K562 (cell line): ENCODE results near the gene FGFR4. TPM values are rescaled to one million over a fixed set of nuclear protein-coding genes. Genes with fewer than 3 reads are reported as not detected.

Source experiments
- BRD9 ChIP-seq: fragments of 450-650 bp; IDR thresholded peaks from 2 replicates; pipeline ENCODE4 v1.6.1; 2018; ENCODE audit warnings: low read depth; ENCODE audit not compliant: partially characterized antibody
- MECOM ChIP-seq: fragments of 250-450 bp; sonication (Bioruptor Pico); IDR thresholded peaks from 2 replicates; pipeline ENCODE4 v1.8.0; 2022; ENCODE audit warnings: inconsistent platforms
- PHF20 ChIP-seq: fragments of 450-650 bp; IDR thresholded peaks from 2 replicates; pipeline ENCODE4 v1.6.1; 2018; ENCODE audit not compliant: partially characterized antibody
- RBM34 ChIP-seq: fragments of 200-400 bp; formaldehyde crosslinking; IDR thresholded peaks from 2 replicates; pipeline ENCODE4 v1.6.1; 2018; ENCODE audit warnings: low read length, borderline replicate concordance; ENCODE audit not compliant: insufficient read depth
- SOX6 ChIP-seq: fragments of 450-650 bp; IDR thresholded peaks from 2 replicates; pipeline ENCODE4 v1.6.1; 2014; ENCODE audit warnings: mild to moderate bottlenecking
- ZNF699 ChIP-seq: fragments of 250-450 bp; sonication (Bioruptor Pico); IDR thresholded peaks from 2 replicates; pipeline ENCODE4 v1.8.0; 2021; ENCODE audit warnings: mild to moderate bottlenecking, moderate library complexity; ENCODE audit not compliant: insufficient replicate concordance
- ZNF717 ChIP-seq: fragments of 250-450 bp; sonication (Bioruptor Pico); IDR thresholded peaks from 2 replicates; pipeline ENCODE4 v1.5.0; 2021
- polyA plus RNA-seq, 8 experiments: library from polyadenylated mRNA; depleted of rRNA in 4 of 8; stranded (reverse) in 5 of 8; unstranded in 3 of 8; fragments of >200 nt; fragmentation: Nextera tagmentation in 2 of 8; fragmentation: Illumina TruSeq in 1 of 8; extraction: Ambion mirVana in 2 of 8; extraction: Trizol in 1 of 8; gene quantifications; 2 replicates each; pipeline versions ENCODE4 v1.2.1 to v1.2.3, GENCODE V29; 2011 to 2014; ENCODE audit warnings: inconsistent platforms in 1 of 8, missing spikeins in 1 of 8
- total RNA-seq, 7 experiments: library from RNA; depleted of rRNA in 6 of 7; stranded (reverse); fragments of >200 nt in 6 of 7; fragmentation: Illumina TruSeq in 2 of 7; extraction: Trizol in 2 of 7; gene quantifications; 2 replicates each; pipeline versions ENCODE4 v1.2.1 to v1.2.3, GENCODE V29; 2011 to 2021; ENCODE audit warnings: low replicate concordance in 1 of 7
- TF ChIP-seq, protein P1 (sequence below): fragments of 200-800 bp; sonication (Bioruptor generic); IDR thresholded peaks from 2 replicates; pipeline ENCODE4 v1.6.1; 2017; ENCODE audit warnings: missing genetic modification characterization, missing compliant biosample characterization
- TF ChIP-seq, protein P2 (sequence below): fragments of 200-600 bp; sonication (generic); IDR thresholded peaks from one replicate; pipeline ENCODE4 v1.6.1; 2012; ENCODE audit warnings: mild to moderate bottlenecking, low read depth, low read length, inconsistent platforms
- TF ChIP-seq, protein P3 (sequence below): fragments of 450-650 bp; IDR thresholded peaks from 2 replicates; pipeline ENCODE4 v1.6.1; 2017; ENCODE audit warnings: antibody characterized with exemption, mild to moderate bottlenecking

Gene FGFR4
- total and polyA plus RNA-seq, 9 of the 15 experiments (the other 6 are each of a cell fraction or from before 2014, with no cell fraction given) = 0.76 to 35.4 (median 7.5) TPM

DNA sequence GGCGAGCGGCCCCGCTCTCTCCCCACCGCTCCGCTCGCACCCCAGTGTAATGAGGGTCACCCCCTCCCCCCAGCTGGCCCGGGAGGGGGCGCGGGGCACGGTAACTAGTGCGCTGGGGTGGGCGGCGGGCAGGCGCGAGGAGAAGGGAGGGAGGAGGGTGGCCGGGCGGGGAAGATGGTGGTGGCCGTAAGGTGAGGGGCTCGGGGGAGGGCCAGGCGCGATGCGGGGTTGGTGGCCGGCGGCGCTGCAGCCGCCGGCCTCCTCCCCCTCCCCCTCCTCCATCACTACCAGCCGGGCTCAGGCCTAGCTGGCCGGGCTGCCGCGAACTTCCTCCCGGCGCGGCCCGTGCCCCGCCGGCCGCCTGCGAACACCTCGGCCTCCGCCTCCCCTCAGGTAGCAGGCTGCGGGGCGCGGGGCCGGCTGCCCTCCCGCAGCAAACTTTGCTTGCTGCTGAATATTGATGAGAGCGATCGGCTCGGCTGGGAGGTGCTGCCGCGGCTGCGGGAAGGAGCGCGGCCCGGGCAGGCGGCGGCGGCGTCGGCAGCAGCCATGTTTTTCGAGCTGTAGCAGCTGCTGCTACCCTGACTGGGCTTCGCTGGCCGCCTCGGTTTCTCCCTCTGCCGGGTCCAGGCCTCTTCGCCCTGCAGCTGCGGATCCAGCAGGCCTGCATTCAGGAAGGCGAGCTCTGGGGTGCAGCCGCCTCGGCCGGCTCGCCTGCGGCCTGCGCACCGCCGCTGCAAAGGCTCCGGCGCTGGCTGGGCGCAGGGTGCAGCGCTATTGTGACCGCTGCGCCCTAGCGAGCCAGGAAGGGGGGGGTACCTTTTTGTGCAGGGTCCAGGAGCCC is 47.4 kb downstream of the FGFR4 start (continued):
- TF ChIP-seq, protein P1, sequence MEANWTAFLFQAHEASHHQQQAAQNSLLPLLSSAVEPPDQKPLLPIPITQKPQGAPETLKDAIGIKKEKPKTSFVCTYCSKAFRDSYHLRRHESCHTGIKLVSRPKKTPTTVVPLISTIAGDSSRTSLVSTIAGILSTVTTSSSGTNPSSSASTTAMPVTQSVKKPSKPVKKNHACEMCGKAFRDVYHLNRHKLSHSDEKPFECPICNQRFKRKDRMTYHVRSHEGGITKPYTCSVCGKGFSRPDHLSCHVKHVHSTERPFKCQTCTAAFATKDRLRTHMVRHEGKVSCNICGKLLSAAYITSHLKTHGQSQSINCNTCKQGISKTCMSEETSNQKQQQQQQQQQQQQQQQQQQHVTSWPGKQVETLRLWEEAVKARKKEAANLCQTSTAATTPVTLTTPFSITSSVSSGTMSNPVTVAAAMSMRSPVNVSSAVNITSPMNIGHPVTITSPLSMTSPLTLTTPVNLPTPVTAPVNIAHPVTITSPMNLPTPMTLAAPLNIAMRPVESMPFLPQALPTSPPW (CRISPR knock-in tag) = peak; percentile 85
- TF ChIP-seq SOX6 (no peak; the same call in 1 of the 2 replicates), ZNF699 (no peak), BRD9 (no peak), ZNF717 (CRISPR knock-in tag) (no peak), RBM34 (no peak), MECOM (CRISPR knock-in tag) (no peak), PHF20 (peak; percentile 26)
- TF ChIP-seq, protein P2, sequence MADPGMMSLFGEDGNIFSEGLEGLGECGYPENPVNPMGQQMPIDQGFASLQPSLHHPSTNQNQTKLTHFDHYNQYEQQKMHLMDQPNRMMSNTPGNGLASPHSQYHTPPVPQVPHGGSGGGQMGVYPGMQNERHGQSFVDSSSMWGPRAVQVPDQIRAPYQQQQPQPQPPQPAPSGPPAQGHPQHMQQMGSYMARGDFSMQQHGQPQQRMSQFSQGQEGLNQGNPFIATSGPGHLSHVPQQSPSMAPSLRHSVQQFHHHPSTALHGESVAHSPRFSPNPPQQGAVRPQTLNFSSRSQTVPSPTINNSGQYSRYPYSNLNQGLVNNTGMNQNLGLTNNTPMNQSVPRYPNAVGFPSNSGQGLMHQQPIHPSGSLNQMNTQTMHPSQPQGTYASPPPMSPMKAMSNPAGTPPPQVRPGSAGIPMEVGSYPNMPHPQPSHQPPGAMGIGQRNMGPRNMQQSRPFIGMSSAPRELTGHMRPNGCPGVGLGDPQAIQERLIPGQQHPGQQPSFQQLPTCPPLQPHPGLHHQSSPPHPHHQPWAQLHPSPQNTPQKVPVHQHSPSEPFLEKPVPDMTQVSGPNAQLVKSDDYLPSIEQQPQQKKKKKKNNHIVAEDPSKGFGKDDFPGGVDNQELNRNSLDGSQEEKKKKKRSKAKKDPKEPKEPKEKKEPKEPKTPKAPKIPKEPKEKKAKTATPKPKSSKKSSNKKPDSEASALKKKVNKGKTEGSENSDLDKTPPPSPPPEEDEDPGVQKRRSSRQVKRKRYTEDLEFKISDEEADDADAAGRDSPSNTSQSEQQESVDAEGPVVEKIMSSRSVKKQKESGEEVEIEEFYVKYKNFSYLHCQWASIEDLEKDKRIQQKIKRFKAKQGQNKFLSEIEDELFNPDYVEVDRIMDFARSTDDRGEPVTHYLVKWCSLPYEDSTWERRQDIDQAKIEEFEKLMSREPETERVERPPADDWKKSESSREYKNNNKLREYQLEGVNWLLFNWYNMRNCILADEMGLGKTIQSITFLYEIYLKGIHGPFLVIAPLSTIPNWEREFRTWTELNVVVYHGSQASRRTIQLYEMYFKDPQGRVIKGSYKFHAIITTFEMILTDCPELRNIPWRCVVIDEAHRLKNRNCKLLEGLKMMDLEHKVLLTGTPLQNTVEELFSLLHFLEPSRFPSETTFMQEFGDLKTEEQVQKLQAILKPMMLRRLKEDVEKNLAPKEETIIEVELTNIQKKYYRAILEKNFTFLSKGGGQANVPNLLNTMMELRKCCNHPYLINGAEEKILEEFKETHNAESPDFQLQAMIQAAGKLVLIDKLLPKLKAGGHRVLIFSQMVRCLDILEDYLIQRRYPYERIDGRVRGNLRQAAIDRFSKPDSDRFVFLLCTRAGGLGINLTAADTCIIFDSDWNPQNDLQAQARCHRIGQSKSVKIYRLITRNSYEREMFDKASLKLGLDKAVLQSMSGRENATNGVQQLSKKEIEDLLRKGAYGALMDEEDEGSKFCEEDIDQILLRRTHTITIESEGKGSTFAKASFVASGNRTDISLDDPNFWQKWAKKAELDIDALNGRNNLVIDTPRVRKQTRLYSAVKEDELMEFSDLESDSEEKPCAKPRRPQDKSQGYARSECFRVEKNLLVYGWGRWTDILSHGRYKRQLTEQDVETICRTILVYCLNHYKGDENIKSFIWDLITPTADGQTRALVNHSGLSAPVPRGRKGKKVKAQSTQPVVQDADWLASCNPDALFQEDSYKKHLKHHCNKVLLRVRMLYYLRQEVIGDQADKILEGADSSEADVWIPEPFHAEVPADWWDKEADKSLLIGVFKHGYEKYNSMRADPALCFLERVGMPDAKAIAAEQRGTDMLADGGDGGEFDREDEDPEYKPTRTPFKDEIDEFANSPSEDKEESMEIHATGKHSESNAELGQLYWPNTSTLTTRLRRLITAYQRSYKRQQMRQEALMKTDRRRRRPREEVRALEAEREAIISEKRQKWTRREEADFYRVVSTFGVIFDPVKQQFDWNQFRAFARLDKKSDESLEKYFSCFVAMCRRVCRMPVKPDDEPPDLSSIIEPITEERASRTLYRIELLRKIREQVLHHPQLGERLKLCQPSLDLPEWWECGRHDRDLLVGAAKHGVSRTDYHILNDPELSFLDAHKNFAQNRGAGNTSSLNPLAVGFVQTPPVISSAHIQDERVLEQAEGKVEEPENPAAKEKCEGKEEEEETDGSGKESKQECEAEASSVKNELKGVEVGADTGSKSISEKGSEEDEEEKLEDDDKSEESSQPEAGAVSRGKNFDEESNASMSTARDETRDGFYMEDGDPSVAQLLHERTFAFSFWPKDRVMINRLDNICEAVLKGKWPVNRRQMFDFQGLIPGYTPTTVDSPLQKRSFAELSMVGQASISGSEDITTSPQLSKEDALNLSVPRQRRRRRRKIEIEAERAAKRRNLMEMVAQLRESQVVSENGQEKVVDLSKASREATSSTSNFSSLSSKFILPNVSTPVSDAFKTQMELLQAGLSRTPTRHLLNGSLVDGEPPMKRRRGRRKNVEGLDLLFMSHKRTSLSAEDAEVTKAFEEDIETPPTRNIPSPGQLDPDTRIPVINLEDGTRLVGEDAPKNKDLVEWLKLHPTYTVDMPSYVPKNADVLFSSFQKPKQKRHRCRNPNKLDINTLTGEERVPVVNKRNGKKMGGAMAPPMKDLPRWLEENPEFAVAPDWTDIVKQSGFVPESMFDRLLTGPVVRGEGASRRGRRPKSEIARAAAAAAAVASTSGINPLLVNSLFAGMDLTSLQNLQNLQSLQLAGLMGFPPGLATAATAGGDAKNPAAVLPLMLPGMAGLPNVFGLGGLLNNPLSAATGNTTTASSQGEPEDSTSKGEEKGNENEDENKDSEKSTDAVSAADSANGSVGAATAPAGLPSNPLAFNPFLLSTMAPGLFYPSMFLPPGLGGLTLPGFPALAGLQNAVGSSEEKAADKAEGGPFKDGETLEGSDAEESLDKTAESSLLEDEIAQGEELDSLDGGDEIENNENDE = no peak
- TF ChIP-seq, protein P3, sequence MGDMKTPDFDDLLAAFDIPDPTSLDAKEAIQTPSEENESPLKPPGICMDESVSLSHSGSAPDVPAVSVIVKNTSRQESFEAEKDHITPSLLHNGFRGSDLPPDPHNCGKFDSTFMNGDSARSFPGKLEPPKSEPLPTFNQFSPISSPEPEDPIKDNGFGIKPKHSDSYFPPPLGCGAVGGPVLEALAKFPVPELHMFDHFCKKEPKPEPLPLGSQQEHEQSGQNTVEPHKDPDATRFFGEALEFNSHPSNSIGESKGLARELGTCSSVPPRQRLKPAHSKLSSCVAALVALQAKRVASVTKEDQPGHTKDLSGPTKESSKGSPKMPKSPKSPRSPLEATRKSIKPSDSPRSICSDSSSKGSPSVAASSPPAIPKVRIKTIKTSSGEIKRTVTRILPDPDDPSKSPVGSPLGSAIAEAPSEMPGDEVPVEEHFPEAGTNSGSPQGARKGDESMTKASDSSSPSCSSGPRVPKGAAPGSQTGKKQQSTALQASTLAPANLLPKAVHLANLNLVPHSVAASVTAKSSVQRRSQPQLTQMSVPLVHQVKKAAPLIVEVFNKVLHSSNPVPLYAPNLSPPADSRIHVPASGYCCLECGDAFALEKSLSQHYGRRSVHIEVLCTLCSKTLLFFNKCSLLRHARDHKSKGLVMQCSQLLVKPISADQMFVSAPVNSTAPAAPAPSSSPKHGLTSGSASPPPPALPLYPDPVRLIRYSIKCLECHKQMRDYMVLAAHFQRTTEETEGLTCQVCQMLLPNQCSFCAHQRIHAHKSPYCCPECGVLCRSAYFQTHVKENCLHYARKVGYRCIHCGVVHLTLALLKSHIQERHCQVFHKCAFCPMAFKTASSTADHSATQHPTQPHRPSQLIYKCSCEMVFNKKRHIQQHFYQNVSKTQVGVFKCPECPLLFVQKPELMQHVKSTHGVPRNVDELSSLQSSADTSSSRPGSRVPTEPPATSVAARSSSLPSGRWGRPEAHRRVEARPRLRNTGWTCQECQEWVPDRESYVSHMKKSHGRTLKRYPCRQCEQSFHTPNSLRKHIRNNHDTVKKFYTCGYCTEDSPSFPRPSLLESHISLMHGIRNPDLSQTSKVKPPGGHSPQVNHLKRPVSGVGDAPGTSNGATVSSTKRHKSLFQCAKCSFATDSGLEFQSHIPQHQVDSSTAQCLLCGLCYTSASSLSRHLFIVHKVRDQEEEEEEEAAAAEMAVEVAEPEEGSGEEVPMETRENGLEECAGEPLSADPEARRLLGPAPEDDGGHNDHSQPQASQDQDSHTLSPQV = peak; percentile 72
